ENCODE data around the gene KLK11. TPM values are rescaled to one million over a fixed set of nuclear protein-coding genes. Genes with fewer than 3 reads are reported as not detected.

The KLK11 gene
- total RNA-seq, 4 donors from 2014 or later: not detected

- no peak for TF ChIP-seq CTCF (IDR thresholded peaks at IDR 0.05; ENCODE audit: low read depth)
Measured at GRCh38 chr19:51015691-51016267, 10.6 kb downstream of the KLK11 start.

- TF ChIP-seq CTCF (IDR thresholded peaks at IDR 0.05; ENCODE audit: low read depth): no peak
Measured at GRCh38 chr19:51014242-51014641, 12.2 kb downstream of the KLK11 start.

GRCh38 chr19:51012661-51013190, 13.7 kb downstream of the KLK11 start:
- no peak for TF ChIP-seq CTCF (IDR thresholded peaks at IDR 0.05; ENCODE audit: low read depth)

- TF ChIP-seq CTCF (IDR thresholded peaks at IDR 0.05; ENCODE audit: low read depth): no peak
Measured at GRCh38 chr19:51010066-51010795, 16.2 kb downstream of the KLK11 start.

GRCh38 chr19:51009061-51009891, 17.1 kb downstream of the KLK11 start:
- no peak for TF ChIP-seq CTCF (IDR thresholded peaks at IDR 0.05; ENCODE audit: low read depth)

- no peak for TF ChIP-seq CTCF (IDR thresholded peaks at IDR 0.05; ENCODE audit: low read depth)
Measured at GRCh38 chr19:51007488-51007887, 18.9 kb downstream of the KLK11 start.

- TF ChIP-seq CTCF (IDR thresholded peaks at IDR 0.05; ENCODE audit: low read depth): no peak
Measured at GRCh38 chr19:51006406-51006805, 20.0 kb downstream of the KLK11 start.

Measured in subcutaneous adipose tissue (tissue), 4 donors.